ENCODE data around the gene SLC44A1. TPM values are rescaled to one million over a fixed set of nuclear protein-coding genes. Genes with fewer than 3 reads are reported as not detected.

SLC44A1 gene
- total RNA-seq, 3 donors from 2014 or later: 85.1 to 183 (median 121) TPM

- H3K9me3 ChIP-seq: no peaks in the 10 kb centered on the region
- no peak overlapping the region for H3K4me3 ChIP-seq
Measured at GRCh38 chr9:105242557-105242956, 1.9 kb upstream of the SLC44A1 start.

GRCh38 chr9:105243015-105243686 lies 1.3 kb upstream of the SLC44A1 start:
- no peak for ATAC-seq
- TF ChIP-seq, protein P1, sequence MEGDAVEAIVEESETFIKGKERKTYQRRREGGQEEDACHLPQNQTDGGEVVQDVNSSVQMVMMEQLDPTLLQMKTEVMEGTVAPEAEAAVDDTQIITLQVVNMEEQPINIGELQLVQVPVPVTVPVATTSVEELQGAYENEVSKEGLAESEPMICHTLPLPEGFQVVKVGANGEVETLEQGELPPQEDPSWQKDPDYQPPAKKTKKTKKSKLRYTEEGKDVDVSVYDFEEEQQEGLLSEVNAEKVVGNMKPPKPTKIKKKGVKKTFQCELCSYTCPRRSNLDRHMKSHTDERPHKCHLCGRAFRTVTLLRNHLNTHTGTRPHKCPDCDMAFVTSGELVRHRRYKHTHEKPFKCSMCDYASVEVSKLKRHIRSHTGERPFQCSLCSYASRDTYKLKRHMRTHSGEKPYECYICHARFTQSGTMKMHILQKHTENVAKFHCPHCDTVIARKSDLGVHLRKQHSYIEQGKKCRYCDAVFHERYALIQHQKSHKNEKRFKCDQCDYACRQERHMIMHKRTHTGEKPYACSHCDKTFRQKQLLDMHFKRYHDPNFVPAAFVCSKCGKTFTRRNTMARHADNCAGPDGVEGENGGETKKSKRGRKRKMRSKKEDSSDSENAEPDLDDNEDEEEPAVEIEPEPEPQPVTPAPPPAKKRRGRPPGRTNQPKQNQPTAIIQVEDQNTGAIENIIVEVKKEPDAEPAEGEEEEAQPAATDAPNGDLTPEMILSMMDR (IDR thresholded peaks at IDR 0.05): no peak

More at GRCh38 chr9:105242557-105242956, 1.9 kb upstream of the SLC44A1 start:
- Histone ChIP-seq H3K36me3 (ENCODE audit: low read depth) (no peaks in the 10 kb centered on the region), H3K4me1 (ENCODE audit: low read depth) (peaks cover 20% of the 10 kb centered on the region)
- intact Hi-C loops (cut with DNase I, micrococcal nuclease): no loop called here
- ATAC-seq (no peak), DNase-seq (no peak)
- TF ChIP-seq, protein P1 (IDR thresholded peaks at IDR 0.05): no peak

GRCh38 chr9:105244734-105245028 lies 230 bp downstream of the SLC44A1 start:
- TF ChIP-seq, protein P1 (IDR thresholded peaks at IDR 0.05): no peak
- DNase-seq (no peak), ATAC-seq (peak; percentile 61)
- no peaks in the 10 kb centered on the region for H3K36me3 ChIP-seq (ENCODE audit: low read depth)
- peaks cover 23% of the 10 kb centered on the region for H3K4me1 ChIP-seq (ENCODE audit: low read depth)
- intact Hi-C loops (cut with DNase I, micrococcal nuclease): no loop called here
- no peaks in the 10 kb centered on the region for H3K9me3 ChIP-seq
- H3K4me3 ChIP-seq: peak overlapping the region; percentile 78

More at GRCh38 chr9:105243015-105243686, 1.3 kb upstream of the SLC44A1 start:
- H3K4me1 ChIP-seq (ENCODE audit: low read depth): peaks cover 20% of the 10 kb centered on the region
- no peak for DNase-seq
- intact Hi-C loops (cut with DNase I, micrococcal nuclease): no loop called here
- no peak overlapping the region for H3K4me3 ChIP-seq
- H3K9me3 ChIP-seq: no peaks in the 10 kb centered on the region
- no peaks in the 10 kb centered on the region for H3K36me3 ChIP-seq (ENCODE audit: low read depth)

DNA sequence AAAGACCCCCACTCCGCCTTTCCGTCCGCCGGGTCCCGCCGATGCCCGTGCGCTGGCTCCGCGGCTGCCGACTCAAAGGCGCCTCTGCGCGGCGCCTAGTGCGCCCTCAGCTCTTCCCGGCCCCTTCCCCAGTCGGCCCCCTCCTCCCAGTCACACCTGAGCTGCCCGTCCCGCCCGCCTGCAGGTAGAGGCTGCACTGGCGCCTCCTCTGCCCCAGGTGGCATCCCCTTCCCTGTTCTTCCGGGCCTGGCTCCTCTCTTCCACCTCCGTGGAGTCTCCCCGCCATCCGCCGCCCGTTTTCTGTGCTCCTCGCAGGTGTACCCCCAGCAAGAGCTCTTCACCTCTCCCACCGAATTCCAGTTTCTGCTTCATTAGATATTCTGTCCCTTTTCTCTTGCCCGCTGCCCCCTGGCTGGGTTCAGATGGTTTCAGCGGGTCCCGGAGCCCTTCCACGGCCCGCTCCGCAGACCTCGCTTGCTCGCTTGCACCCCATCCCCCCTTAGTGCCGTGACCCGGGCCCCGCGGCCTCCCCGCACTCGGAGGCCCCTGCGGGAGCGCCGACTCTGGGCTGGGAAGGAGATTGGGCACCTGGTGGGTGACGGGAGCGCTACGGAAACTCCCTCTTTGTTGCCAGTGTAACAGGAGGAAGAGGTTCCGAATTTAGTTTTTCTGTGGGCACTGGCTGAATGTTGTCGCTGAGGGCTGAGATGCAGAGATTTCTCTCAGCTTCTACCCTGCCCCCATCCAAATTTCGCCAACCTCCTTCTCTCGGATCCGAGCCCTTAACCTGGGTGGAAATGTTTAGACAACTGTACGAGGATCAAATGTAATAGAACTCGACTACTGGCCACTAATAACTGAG lies 809 bp downstream of the SLC44A1 start:
- peak overlapping the region; percentile 78 for H3K4me3 ChIP-seq
- TF ChIP-seq, protein P1 (IDR thresholded peaks at IDR 0.05): peak; percentile 32
- ATAC-seq (peak; percentile 77), DNase-seq (peak; percentile 82 to 89 (median 88))
- H3K4me1 ChIP-seq (ENCODE audit: low read depth): peaks cover 23% of the 10 kb centered on the region
- intact Hi-C loops (cut with DNase I, micrococcal nuclease): no loop called here
- H3K36me3 ChIP-seq (ENCODE audit: low read depth): no peaks in the 10 kb centered on the region
- H3K9me3 ChIP-seq: no peaks in the 10 kb centered on the region

DNA sequence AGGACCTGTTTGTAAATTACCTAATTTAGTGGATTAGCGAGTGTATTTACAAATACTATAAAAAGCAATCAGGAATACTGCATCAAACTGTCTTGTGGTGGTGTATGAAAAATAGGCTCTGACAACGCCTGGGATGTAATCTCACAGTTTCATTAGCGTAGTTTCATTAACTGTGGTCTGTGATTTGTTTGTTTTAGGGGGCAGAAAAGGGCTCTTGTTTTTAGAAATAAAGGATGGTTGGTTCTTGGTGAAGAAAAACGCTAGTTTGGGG lies 1.4 kb downstream of the SLC44A1 start:
- H3K36me3 ChIP-seq (ENCODE audit: low read depth): no peaks in the 10 kb centered on the region
- peak overlapping the region; percentile 78 for H3K4me3 ChIP-seq
- DNase-seq (no peak), ATAC-seq (no peak)
- H3K9me3 ChIP-seq: no peaks in the 10 kb centered on the region
- TF ChIP-seq, protein P1 (IDR thresholded peaks at IDR 0.05): no peak
- intact Hi-C loops (cut with DNase I, micrococcal nuclease): no loop called here
- H3K4me1 ChIP-seq (ENCODE audit: low read depth): peaks cover 23% of the 10 kb centered on the region
